Epithelial cell of umbilical artery (primary cell): ENCODE measurements around the gene DNPH1. TPM values are rescaled to one million over a fixed set of nuclear protein-coding genes. Genes with fewer than 3 reads are reported as not detected.

Source experiments
- total RNA-seq: library from RNA; depleted of rRNA; stranded (reverse); fragments of >200 nt; gene quantifications from 2 replicates; pipeline ENCODE4 v1.2.3, GENCODE V29; 2014

The DNPH1 gene
- total RNA-seq, result 44.8 and 60.4 TPM in 2 replicates

DNA sequence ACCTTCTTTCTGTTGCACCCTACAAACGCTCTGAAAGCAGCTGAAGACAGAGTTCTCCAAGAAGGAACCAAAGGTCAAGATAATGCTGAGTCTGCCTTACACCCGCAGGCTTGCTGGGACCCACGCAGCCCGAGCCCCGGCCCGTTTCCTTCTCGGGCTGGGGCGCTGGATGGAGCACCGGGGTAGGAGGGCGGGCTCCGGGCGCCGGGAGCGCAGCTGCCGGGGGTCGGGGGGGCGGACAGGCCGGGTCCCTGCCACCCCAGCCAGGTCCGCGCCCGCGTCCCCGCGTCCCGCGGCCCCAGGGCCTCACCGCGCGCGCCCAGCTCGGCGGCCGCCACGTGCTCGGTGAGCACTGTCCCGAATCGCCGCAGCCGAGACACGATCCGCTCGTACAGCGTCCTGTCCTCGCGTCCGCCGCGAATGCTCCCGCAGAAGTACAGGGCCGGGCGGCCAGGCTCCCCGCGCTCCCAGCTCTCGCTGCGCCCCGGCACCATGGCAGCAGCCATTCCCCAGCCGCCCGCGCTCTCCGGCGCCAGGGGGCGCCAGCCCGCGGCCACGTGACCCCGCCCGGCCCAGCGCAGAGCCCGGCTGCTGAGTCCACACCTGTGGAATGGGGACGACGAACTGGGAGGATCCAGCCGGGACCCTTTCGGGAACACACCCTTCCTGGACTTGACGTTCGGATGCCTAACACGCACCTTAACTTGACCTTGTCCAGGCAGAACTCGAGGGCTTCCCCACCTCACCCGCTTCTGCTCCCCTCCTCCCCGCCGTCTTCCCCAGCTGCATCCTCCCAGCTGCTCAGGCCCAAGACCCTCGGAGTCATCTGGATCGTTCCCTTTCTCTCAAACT is at the start of gene DNPH1:
DNPH1 (minus strand) TSS at position 531 of the 852 bp plus-strand sequence; CDS start at position 506, 25 bp downstream.

DNA sequence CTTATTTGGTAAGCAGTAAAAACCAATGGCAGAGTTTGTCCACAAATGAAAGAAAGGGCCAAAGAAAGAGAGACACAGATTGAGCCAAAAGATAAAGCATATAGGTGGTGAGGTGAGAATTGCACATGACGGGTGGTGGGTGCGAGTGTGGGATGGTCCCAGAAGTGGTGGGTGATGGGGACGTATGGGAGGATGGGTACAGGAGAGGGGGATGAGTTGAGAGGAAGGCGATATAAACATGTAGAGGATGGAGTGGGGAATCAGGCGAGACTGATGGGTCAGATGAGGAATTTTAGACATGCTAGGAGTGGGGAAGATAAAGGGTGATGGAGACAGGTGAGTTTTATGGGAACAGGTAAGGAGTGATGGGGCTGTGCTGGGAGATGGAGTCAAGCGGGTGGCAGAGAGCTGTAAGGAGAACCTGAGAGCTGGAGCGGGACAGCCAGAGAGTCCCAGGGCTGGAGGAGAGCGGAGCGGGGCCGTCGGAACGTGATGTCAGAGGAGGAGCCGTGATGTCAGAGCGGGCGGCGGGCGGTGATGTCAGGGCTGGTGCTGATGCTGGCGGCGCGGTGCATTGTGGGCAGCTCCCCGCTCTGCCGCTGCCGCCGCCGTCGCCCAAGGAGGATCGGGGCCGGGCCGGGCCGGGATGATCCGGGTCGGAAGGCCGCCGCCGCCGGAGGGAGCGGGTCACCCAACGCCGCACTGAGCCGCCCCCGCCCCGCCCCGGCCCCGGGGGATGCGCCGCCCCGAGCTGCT is 13.8 kb upstream of the DNPH1 start, which contains the start of gene TTBK1:
TTBK1 (plus strand) TSS at position 574 of the 756 bp plus-strand sequence. CDS start 3,180 bp downstream, outside the sequence.

DNA sequence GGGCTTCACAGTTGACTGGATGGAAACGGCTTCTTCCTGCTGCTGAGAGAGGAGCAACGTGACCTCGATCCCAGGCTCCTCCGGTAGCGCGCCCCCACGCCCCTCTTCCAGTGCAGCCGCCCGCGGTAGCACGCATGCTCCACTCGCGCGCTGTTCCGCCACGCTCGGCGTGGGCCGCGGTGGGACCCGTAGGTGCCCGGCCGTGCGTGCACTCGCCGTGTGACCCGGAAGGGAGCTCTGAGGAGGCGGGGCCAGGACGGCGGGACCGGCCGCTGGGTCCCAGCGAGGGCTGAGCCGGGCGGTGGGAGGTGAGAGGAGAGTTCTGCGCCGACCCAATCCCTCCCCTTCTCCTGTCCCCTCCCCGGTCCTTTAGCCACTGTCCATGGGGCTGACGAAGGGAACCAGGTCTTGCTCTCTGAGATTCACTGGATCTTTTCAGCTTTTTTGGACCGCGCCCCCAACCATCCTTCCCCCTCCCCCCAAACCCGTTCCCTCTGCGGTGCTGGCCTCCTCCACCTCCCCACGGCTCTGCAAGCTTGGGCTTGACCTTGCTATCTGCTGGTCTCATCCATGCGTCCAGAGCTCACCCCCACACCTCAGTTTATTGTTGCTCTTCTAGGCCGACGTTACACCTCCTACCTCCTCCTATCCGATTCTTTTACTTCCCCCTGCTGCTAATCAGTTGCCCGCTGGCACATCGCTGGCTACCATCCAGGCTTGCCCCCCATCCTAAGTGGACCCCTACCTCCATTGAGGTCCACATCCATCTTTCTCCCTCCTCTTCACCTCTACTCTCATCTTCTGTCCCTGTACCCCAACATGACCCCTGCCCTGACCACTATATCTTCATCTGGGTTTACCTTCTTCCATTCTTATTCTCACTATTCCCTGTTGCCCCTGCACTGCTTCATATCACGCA is 47.1 kb downstream of the DNPH1 start, which contains the start of gene CUL9:
CUL9 (plus strand) TSS at position 255 of the 919 bp plus-strand sequence. CDS start 2,115 bp downstream, outside the sequence.

Other genes starting within 250 kb of the DNPH1 start
- gene PPP2R5D, start 244.9 kb downstream of the DNPH1 start, total RNA-seq, result 27.7 and 31.2 TPM in 2 replicates
- gene MEA1, start 215.5 kb downstream of the DNPH1 start, total RNA-seq, result 61.7 and 72.5 TPM in 2 replicates
- gene KLHDC3, start 215.2 kb downstream of the DNPH1 start, total RNA-seq, result 129 and 140 TPM in 2 replicates
- 117 and 139 TPM in 2 replicates for gene RRP36, start 207.9 kb downstream of the DNPH1 start, total RNA-seq
- 25.8 and 26.6 TPM in 2 replicates for gene CUL7, start 175.6 kb downstream of the DNPH1 start, total RNA-seq
- gene MRPL2, start 170.0 kb downstream of the DNPH1 start, total RNA-seq, result 26.0 and 28.9 TPM in 2 replicates
- 16.6 and 17.8 TPM in 2 replicates for gene KLC4, start 169.8 kb downstream of the DNPH1 start, total RNA-seq
- gene PTK7, start 153.2 kb downstream of the DNPH1 start, total RNA-seq, result 36.9 and 42.9 TPM in 2 replicates
- gene SRF, start 58.2 kb downstream of the DNPH1 start, total RNA-seq, result 16.6 and 20.5 TPM in 2 replicates
- gene CUL9, start 47.3 kb downstream of the DNPH1 start, total RNA-seq, result 16.6 and 24.0 TPM in 2 replicates
- under 0.01 and 0.15 TPM in 2 replicates for gene TTBK1, start 14.0 kb upstream of the DNPH1 start, total RNA-seq
- gene SLC22A7, start 68.8 kb upstream of the DNPH1 start, total RNA-seq, result not detected in 2 replicates
- not detected in 2 replicates for gene CRIP3, start 79.3 kb upstream of the DNPH1 start, total RNA-seq
- gene ZNF318, start 140.2 kb upstream of the DNPH1 start, total RNA-seq, result 3.9 and 4.3 TPM in 2 replicates
- 12.6 and 14.3 TPM in 2 replicates for gene ABCC10, start 198.1 kb upstream of the DNPH1 start, total RNA-seq
- gene DLK2, start 226.1 kb upstream of the DNPH1 start, total RNA-seq, result 0.46 and 0.65 TPM in 2 replicates
- gene TJAP1, start 248.1 kb upstream of the DNPH1 start, total RNA-seq, result 7.8 and 10.2 TPM in 2 replicates